ENCODE measurements around the gene MARK1. TPM values are rescaled to one million over a fixed set of nuclear protein-coding genes. Genes with fewer than 3 reads are reported as not detected.

Gene MARK1
- total and polyA plus RNA-seq, 2 of the 4 experiments (the other 2 are of a cell fraction), result not detected

DNA sequence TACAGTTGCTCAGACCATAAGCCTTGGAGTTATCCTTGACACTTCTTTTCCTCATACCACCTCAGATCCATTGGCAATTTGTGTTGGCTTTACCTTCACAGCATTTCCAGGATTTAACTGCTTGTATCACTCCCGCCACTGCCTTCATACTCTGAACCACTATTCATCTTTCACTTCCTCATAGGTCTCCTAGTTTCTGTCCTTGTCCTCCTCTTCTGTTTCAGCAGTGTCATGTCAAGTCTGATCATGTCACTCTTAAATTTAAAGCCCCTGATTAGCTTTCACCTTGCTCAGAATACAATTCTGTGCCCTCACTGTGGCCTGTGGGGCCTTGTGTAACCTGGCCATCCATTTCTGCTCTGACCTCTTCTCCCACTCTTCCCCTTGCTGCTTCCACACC, 127.6 kb downstream of the MARK1 start:
- H3K9me1 ChIP-seq (ENCODE audit: insufficient read depth, low read length), result no peaks in the 10 kb centered on the region
- H3K18ac ChIP-seq (ENCODE audit: low read depth, low read length), result no peak overlapping the region
- TF ChIP-seq SMC3 (IDR thresholded peaks at IDR 0.05; ENCODE audit: low read depth, low read length), result no peak
- TF ChIP-seq CHD1 (IDR thresholded peaks at IDR 0.05; ENCODE audit: low read depth, low read length), result no peak
- no peak for TF ChIP-seq RCOR1 (IDR thresholded peaks at IDR 0.05; ENCODE audit: insufficient replicate concordance, low read length)
- TF ChIP-seq BHLHE40 (IDR thresholded peaks at IDR 0.05; ENCODE audit: low read depth, low read length), result no peak
- TF ChIP-seq MXI1 (IDR thresholded peaks at IDR 0.05; ENCODE audit: borderline replicate concordance, low read depth, low read length), result no peak
- TF ChIP-seq, protein P1, sequence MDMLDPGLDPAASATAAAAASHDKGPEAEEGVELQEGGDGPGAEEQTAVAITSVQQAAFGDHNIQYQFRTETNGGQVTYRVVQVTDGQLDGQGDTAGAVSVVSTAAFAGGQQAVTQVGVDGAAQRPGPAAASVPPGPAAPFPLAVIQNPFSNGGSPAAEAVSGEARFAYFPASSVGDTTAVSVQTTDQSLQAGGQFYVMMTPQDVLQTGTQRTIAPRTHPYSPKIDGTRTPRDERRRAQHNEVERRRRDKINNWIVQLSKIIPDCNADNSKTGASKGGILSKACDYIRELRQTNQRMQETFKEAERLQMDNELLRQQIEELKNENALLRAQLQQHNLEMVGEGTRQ (IDR thresholded peaks at IDR 0.05; ENCODE audit: low read depth, low read length), result no peak
- no peak for TF ChIP-seq MAZ (IDR thresholded peaks at IDR 0.05; ENCODE audit: borderline replicate concordance, low read depth, low read length)
- TF ChIP-seq, protein P2, sequence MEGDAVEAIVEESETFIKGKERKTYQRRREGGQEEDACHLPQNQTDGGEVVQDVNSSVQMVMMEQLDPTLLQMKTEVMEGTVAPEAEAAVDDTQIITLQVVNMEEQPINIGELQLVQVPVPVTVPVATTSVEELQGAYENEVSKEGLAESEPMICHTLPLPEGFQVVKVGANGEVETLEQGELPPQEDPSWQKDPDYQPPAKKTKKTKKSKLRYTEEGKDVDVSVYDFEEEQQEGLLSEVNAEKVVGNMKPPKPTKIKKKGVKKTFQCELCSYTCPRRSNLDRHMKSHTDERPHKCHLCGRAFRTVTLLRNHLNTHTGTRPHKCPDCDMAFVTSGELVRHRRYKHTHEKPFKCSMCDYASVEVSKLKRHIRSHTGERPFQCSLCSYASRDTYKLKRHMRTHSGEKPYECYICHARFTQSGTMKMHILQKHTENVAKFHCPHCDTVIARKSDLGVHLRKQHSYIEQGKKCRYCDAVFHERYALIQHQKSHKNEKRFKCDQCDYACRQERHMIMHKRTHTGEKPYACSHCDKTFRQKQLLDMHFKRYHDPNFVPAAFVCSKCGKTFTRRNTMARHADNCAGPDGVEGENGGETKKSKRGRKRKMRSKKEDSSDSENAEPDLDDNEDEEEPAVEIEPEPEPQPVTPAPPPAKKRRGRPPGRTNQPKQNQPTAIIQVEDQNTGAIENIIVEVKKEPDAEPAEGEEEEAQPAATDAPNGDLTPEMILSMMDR (conservative IDR thresholded peaks at IDR 0.05; ENCODE audit: low read depth, low read length), result no peak
- TF ChIP-seq, protein P3, sequence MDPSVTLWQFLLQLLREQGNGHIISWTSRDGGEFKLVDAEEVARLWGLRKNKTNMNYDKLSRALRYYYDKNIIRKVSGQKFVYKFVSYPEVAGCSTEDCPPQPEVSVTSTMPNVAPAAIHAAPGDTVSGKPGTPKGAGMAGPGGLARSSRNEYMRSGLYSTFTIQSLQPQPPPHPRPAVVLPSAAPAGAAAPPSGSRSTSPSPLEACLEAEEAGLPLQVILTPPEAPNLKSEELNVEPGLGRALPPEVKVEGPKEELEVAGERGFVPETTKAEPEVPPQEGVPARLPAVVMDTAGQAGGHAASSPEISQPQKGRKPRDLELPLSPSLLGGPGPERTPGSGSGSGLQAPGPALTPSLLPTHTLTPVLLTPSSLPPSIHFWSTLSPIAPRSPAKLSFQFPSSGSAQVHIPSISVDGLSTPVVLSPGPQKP (IDR thresholded peaks at IDR 0.05; ENCODE audit: borderline replicate concordance, low read depth, low read length), result no peak
- TF ChIP-seq MAFK (IDR thresholded peaks at IDR 0.05; ENCODE audit: low read depth, low read length), result no peak
- TF ChIP-seq NFE2L2 (IDR thresholded peaks at IDR 0.05; ENCODE audit: low read depth, low read length), result no peak
- TF ChIP-seq FOS (IDR thresholded peaks at IDR 0.05; ENCODE audit: low read depth, low read length), result no peak
- TF ChIP-seq RAD21 (IDR thresholded peaks at IDR 0.05; ENCODE audit: low read length), result no peak
- TF ChIP-seq RFX5 (IDR thresholded peaks at IDR 0.05; ENCODE audit: low read depth, low read length), result no peak
- POLR2A ChIA-PET (ENCODE audit: unreplicated experiment), result no interaction called here
- H4K20me1 ChIP-seq (ENCODE audit: insufficient read depth, low read length), result no peaks in the 10 kb centered on the region
- ATAC-seq (ENCODE audit: low read depth) (no peak), DNase-seq (no peak)
- H3K4me2 ChIP-seq (ENCODE audit: low read depth, low read length), result no peak overlapping the region
- H3K14ac ChIP-seq (replicated peaks; ENCODE audit: low read depth, low read length), result no peak overlapping the region
- no peak overlapping the region for H2AFZ ChIP-seq (replicated peaks; ENCODE audit: low read length, poor library complexity)
- no peak overlapping the region for H3K56ac ChIP-seq (ENCODE audit: extremely low read depth, insufficient read depth, low read length)
- 63% methylated on average over 1 of the region's 1 CpG; no CpG with 5 or more reads in 1 of the 2 experiments for WGBS, 2 experiments (ENCODE audit: extremely low coverage in 2 of 2, insufficient read length in 1 of 2)
- H4K8ac ChIP-seq (ENCODE audit: low read depth in 2 of 2, low read length in 2 of 2), result no peak overlapping the region
- no TSS peak for BruUV-seq (replicated peaks)
- dilution Hi-C loops (cut with HindIII; ENCODE audit: low sequenced_read_pairs, unreplicated experiment), result no loop called here
- in situ Hi-C loops (cut with MboI; ENCODE audit: low sequenced_read_pairs), result no loop called here
- H3K79me1 ChIP-seq (ENCODE audit: low read depth in 1 of 2, low read length in 2 of 2), result no peaks in the 10 kb centered on the region
- no peak overlapping the region for H4K5ac ChIP-seq (ENCODE audit: low read depth, low read length)
- H3K9ac ChIP-seq (ENCODE audit: low read depth, low read length), result no peak overlapping the region
- H3K36me3 ChIP-seq (ENCODE audit: control insufficient read depth, insufficient read depth, low read length), result no peaks in the 10 kb centered on the region
- intact Hi-C loops (cut with micrococcal nuclease), result no loop called here
- no peak overlapping the region for H2BK5ac ChIP-seq (ENCODE audit: low read depth, low read length, poor library complexity, severe bottlenecking)
- H2AK9ac ChIP-seq (replicated peaks; ENCODE audit: low read depth, low read length, poor library complexity), result no peak overlapping the region
- CTCF ChIA-PET, result no interaction called here
- no peak overlapping the region for H2AK5ac ChIP-seq (ENCODE audit: low read depth, low read length)
- no peaks in the 10 kb centered on the region for H3K9me3 ChIP-seq (ENCODE audit: control insufficient read depth, insufficient read depth, low read length)
- H3K23ac ChIP-seq (ENCODE audit: low read depth, low read length), result no peak overlapping the region
- H2BK15ac ChIP-seq (ENCODE audit: low read depth, low read length), result no peak overlapping the region
- peaks cover 2% of the 10 kb centered on the region for H3K27me3 ChIP-seq (ENCODE audit: control insufficient read depth, insufficient read depth, low read length)
- no peak overlapping the region for H3K4ac ChIP-seq (ENCODE audit: low read depth, low read length)
- H4K91ac ChIP-seq (ENCODE audit: insufficient read depth, low read depth, low read length), result no peak overlapping the region
- H3K4me1 ChIP-seq (ENCODE audit: control insufficient read depth, insufficient read depth, low read length), result no peaks in the 10 kb centered on the region
- no peak overlapping the region for H2BK120ac ChIP-seq (ENCODE audit: low read depth, low read length)
- no peak overlapping the region for H3K27ac ChIP-seq (ENCODE audit: insufficient read depth, low read length)
- no peak overlapping the region for H3K4me3 ChIP-seq (ENCODE audit: insufficient read depth, low read depth, low read length)
- no peak overlapping the region for H2BK20ac ChIP-seq (ENCODE audit: low read depth, low read length)
